Loucy (cell line): ENCODE measurements around the gene SLC26A8.
"Not testable (repeated sequence)": the region's sequence is repeated elsewhere in the genome, so short reads cannot be mapped to it uniquely, and the experiment has no call there.

Experiments
- H2AFZ ChIP-seq: fragments of 200-600 bp; sonication (generic); 2 replicates; pipeline ENCODE4 v1.6.0; 2016; ENCODE audit warnings: antibody characterized with exemption, mild to moderate bottlenecking, low read length, moderate library complexity
- H3F3A ChIP-seq: fragments of 200-600 bp; 2 replicates; pipeline ENCODE4 v1.6.0; 2016; ENCODE audit warnings: antibody characterized with exemption, low read depth, mild to moderate bottlenecking
- H3K27me3 ChIP-seq: fragments of 200-600 bp; sonication (generic); 2 replicates; pipeline ENCODE4 v1.6.1; 2014; ENCODE audit warnings: low read length, mild to moderate bottlenecking; ENCODE audit not compliant: insufficient read depth, poor library complexity, severe bottlenecking
- H3K36me3 ChIP-seq: fragments of 200-600 bp; sonication (generic); 2 replicates; pipeline ENCODE4 v1.6.1; 2016; ENCODE audit warnings: low read length; ENCODE audit not compliant: insufficient read depth
- H3K4me1 ChIP-seq: fragments of 200-600 bp; sonication (generic); 2 replicates; pipeline ENCODE4 v1.5.1; 2014; ENCODE audit warnings: low read length, mild to moderate bottlenecking; ENCODE audit not compliant: insufficient read depth, poor library complexity, severe bottlenecking
- H3K4me2 ChIP-seq: fragments of 200-600 bp; sonication (generic); 2 replicates; pipeline ENCODE4 v1.6.0; 2014; ENCODE audit warnings: antibody characterized with exemption, low read length, low read depth, mild to moderate bottlenecking; ENCODE audit not compliant: poor library complexity, severe bottlenecking
- H3K4me3 ChIP-seq: fragments of 200-600 bp; sonication (generic); 2 replicates; pipeline ENCODE4 v1.5.1; 2014; ENCODE audit warnings: low read length, mild to moderate bottlenecking, mixed read lengths; ENCODE audit not compliant: poor library complexity, severe bottlenecking
- H3K79me2 ChIP-seq: fragments of 200-600 bp; sonication (generic); 2 replicates; pipeline ENCODE4 v1.6.1; 2014; ENCODE audit warnings: low read length; ENCODE audit not compliant: insufficient read depth
- H3K9ac ChIP-seq: fragments of 200-600 bp; sonication (generic); 2 replicates; pipeline ENCODE4 v1.6.0; 2014; ENCODE audit warnings: mild to moderate bottlenecking, low read depth, low read length, moderate library complexity; ENCODE audit not compliant: poor library complexity, severe bottlenecking
- H3K9me2 ChIP-seq: fragments of 200-600 bp; sonication (generic); replicated peaks from 2 replicates; pipeline ENCODE4 v1.6.1; 2016; ENCODE audit warnings: low read depth, low read length, mixed read lengths
- H3K9me3 ChIP-seq: fragments of 200-600 bp; sonication (generic); 2 replicates; pipeline ENCODE4 v1.6.1; 2014; ENCODE audit warnings: mild to moderate bottlenecking, antibody characterized with exemption, low read length, low read depth; ENCODE audit not compliant: insufficient read depth
- H4K20me1 ChIP-seq: fragments of 200-600 bp; sonication (generic); 2 replicates; pipeline ENCODE4 v1.6.0; 2014; ENCODE audit warnings: antibody characterized with exemption, low read length, mild to moderate bottlenecking; ENCODE audit not compliant: insufficient read depth, poor library complexity, severe bottlenecking
- EZH2phosphoT487 ChIP-seq: fragments of 200-600 bp; IDR thresholded peaks from 2 replicates; pipeline ENCODE4 v1.6.1; 2018; ENCODE audit warnings: antibody characterized with exemption, mild to moderate bottlenecking, moderate library complexity, borderline replicate concordance
- TF ChIP-seq, protein P1 (sequence below): fragments of 200-600 bp; sonication (generic); conservative IDR thresholded peaks from 2 replicates; pipeline ENCODE4 v1.5.1; 2014; ENCODE audit warnings: mild to moderate bottlenecking, antibody characterized with exemption, low read length

The SLC26A8 gene

DNA sequence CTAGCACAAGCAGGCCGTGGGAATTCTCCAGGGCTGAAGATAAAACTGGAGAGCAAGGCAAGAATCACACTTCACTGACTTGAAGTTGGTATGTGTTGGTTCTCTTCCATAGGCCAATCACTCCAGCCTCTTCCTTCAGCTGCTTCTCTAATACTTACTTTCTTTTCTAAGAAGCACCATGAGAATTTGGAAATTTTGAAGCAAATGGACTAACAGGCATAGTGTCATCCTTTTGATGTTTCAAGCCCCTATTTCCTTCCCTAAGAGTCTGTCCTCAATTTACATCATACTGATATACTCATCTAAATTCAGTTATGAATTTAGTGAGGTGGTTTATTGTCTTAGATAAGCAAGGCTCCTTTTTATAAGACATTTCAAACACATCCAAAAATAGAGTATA, 24.0 kb downstream of the SLC26A8 start:
- Histone ChIP-seq H3K79me2 (no peaks in the 10 kb centered on the region), H3K4me3 (no peak overlapping the region), H3K9ac (no peak overlapping the region), H3F3A (no peaks in the 10 kb centered on the region), H3K36me3 (no peaks in the 10 kb centered on the region), H3K9me3 (no peaks in the 10 kb centered on the region), H3K27me3 (no peaks in the 10 kb centered on the region), H3K9me2 (no peaks in the 10 kb centered on the region), H4K20me1 (no peaks in the 10 kb centered on the region), H3K4me2 (no peak overlapping the region), H3K4me1 (no peaks in the 10 kb centered on the region), H2AFZ (no peak overlapping the region)
- no peak for TF ChIP-seq EZH2phosphoT487
- TF ChIP-seq, protein P1, sequence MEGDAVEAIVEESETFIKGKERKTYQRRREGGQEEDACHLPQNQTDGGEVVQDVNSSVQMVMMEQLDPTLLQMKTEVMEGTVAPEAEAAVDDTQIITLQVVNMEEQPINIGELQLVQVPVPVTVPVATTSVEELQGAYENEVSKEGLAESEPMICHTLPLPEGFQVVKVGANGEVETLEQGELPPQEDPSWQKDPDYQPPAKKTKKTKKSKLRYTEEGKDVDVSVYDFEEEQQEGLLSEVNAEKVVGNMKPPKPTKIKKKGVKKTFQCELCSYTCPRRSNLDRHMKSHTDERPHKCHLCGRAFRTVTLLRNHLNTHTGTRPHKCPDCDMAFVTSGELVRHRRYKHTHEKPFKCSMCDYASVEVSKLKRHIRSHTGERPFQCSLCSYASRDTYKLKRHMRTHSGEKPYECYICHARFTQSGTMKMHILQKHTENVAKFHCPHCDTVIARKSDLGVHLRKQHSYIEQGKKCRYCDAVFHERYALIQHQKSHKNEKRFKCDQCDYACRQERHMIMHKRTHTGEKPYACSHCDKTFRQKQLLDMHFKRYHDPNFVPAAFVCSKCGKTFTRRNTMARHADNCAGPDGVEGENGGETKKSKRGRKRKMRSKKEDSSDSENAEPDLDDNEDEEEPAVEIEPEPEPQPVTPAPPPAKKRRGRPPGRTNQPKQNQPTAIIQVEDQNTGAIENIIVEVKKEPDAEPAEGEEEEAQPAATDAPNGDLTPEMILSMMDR, result no peak

DNA sequence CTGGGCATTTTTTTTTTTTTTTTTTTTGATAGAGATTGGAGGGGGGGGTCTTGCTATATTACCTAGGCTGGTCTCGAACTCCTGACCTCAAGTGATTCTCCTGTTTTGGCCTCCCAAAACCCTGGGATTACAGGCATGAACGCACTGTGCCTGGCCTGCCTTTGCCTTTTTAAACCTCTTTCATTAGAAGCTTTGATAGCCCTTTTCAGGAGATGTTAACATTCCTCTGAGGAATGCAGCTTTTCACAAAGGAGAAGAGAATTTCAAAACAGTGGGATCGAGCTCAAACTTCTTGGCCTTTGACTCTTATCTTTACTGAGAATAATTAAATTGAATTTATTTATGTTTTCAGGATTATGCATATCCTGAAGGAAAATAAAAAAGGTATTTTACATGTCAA, 31.3 kb downstream of the SLC26A8 start:
- Histone ChIP-seq H3K4me2 (no peak overlapping the region), H3K79me2 (no peaks in the 10 kb centered on the region), H3K4me3 (no peak overlapping the region), H3K4me1 (no peaks in the 10 kb centered on the region), H3K9ac (no peak overlapping the region), H3K36me3 (no peaks in the 10 kb centered on the region), H3K27me3 (no peaks in the 10 kb centered on the region), H3K9me3 (no peaks in the 10 kb centered on the region), H4K20me1 (no peaks in the 10 kb centered on the region), H3K9me2 (no peaks in the 10 kb centered on the region), H3F3A (no peaks in the 10 kb centered on the region), H2AFZ (no peak overlapping the region)
- TF ChIP-seq EZH2phosphoT487, result no peak
- TF ChIP-seq, protein P1, result no peak

DNA sequence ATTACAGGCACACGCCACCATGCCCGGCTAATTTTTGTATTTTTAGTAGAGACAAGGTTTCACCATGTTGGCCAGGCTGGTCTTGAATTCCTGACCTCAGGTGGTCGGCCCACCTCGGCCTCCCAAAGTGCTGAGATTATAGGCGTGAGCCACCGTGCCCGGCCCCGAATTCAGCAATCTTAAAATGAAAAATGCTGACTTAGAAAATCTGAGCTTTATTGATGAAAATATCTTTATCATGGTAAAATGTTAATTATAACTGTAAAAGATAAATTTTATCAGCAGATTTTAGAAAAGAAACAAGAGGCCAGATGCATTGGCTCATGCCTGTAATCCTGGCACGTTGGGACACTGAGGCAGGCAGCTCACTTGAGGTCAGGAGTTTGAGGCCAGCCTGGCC, 36.4 kb downstream of the SLC26A8 start:
- H3K4me2 ChIP-seq, H3K36me3 ChIP-seq, H3K9me2 ChIP-seq, H3K4me3 ChIP-seq, H3K4me1 ChIP-seq, H4K20me1 ChIP-seq, H3F3A ChIP-seq, H3K79me2 ChIP-seq, H2AFZ ChIP-seq, H3K9ac ChIP-seq, H3K27me3 ChIP-seq, H3K9me3 ChIP-seq: not testable (repeated sequence)

DNA sequence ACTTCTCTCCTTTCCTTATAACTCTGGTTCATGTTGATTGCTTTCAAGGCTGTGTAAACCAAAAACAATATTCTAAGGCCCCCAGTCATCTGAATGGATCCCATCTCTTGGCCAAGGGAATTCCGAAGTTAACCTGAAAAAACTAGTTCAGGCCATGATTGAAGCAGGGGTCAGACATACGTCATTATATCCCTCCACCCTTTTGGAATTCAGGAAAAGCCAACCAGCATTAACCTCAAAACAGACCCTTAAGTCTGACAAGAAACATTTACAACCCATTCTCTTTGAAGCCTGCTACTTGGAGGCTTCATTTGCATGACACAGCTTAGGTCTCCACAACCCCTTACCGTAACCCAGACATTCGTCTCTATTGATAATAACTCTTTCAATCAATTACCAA, 39.7 kb downstream of the SLC26A8 start:
- no peaks in the 10 kb centered on the region for H3K36me3 ChIP-seq
- no peak overlapping the region for H3K9ac ChIP-seq
- no peak for TF ChIP-seq EZH2phosphoT487
- TF ChIP-seq, protein P1, result no peak
- no peaks in the 10 kb centered on the region for H3K27me3 ChIP-seq
- H3K4me3 ChIP-seq, result no peak overlapping the region
- no peaks in the 10 kb centered on the region for H4K20me1 ChIP-seq
- no peaks in the 10 kb centered on the region for H3K79me2 ChIP-seq
- H3K9me3 ChIP-seq, result no peaks in the 10 kb centered on the region
- no peak overlapping the region for H2AFZ ChIP-seq
- H3K9me2 ChIP-seq, result no peaks in the 10 kb centered on the region
- no peaks in the 10 kb centered on the region for H3F3A ChIP-seq
- H3K4me1 ChIP-seq, result no peaks in the 10 kb centered on the region
- H3K4me2 ChIP-seq, result no peak overlapping the region
